HG03342 (cell line): ENCODE data around the gene DSP.

ENCODE experiments used
- ATAC-seq: cut with Tn5 transposase; IDR thresholded peaks from one replicate; pipeline ENCODE4 v1.9.1; 2021; ENCODE audit warnings: mild to moderate bottlenecking, moderate library complexity; ENCODE audit not compliant: unreplicated experiment

The DSP gene

GRCh38 chr6:7559651-7560385 lies 18.3 kb downstream of the DSP start:
- ATAC-seq = no peak

DNA sequence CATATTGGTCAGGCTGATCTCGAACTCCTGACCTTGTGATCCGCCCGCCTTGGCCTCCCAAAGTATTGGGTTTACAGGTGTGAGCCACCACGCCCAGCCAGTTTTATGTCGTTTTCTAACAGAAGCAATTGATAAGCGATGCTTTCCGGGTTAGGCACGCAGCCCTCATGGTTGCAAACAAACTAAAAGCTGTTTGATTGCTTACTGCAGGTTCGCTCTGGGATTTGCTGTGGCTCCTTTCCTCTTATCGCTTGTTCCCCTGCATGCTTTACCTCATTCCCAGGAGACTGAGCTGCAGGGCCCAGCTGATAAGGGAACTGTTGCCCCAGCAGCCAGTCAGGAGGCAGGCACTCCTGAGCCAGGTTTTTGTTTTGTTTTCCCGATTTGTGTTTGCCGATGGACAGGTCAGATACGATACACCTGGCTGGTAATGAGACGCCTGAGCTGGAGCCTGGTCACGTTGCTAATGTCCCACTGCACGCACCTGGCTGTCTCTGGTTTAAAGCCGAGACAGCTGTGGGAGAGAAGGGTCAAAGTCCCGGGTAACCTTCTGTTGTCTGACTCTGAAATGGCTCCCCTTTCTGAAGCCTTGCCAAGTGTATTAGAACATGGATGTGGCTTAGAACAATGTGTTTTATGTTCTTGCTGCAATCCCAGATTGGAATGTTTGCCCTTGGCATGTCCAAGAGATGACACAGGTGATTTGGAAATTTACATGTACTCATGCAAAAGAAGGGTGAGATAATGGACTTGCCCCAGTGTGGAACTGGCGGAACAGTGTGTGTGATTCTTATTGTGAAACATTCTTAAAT lies 19.9 kb downstream of the DSP start:
- no peak for ATAC-seq

GRCh38 chr6:7562769-7563168 lies 21.3 kb downstream of the DSP start:
- ATAC-seq = no peak

DNA sequence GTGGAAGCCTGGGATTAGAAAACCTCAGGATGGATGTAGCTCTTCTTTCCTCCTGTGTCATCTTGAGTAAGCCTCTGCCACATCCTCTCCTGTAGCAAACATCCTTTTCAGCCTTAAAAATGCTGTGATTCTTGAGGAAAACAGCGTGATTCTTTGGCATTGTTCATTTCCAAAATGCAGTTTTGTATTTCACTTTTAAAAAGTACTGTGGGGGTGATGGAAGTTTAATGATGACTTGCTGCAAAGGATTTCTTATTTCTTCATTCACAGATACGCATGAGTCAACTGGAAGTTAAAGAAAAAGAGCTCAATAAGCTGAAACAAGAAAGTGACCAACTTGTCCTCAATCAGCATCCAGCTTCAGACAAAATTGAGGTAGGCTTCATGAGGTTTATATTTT lies 24.6 kb downstream of the DSP start:
- no peak for ATAC-seq

- no peak for ATAC-seq
These were observed 25.2 kb downstream of the DSP start for GRCh38 chr6:7566617-7567173.

- no peak for ATAC-seq
These were observed 26.6 kb downstream of the DSP start for GRCh38 chr6:7568021-7568420.

GRCh38 chr6:7569082-7569481 lies 27.6 kb downstream of the DSP start:
- no peak for ATAC-seq

- ATAC-seq = no peak
These were observed 30.9 kb downstream of the DSP start for GRCh38 chr6:7572213-7572943.

DNA sequence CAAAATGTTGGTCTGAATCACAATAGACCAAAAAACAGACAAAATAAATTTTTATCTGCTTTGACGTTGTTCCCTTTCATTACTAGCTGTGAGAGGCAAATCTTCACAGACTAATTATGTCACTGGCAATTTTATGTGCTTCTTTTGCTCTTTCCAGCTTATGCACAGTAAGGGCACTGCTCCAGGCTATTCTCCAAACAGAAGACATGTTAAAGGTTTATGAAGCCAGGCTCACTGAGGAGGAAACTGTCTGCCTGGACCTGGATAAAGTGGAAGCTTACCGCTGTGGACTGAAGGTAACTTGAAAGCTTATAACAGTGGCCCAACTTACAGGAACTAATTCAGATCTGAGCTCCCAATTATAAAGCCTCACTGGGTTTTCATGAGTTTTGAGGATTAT lies 33.0 kb downstream of the DSP start:
- no peak for ATAC-seq

GRCh38 chr6:7578516-7578915 lies 37.0 kb downstream of the DSP start:
- ATAC-seq = no peak

GRCh38 chr6:7578931-7579330 lies 37.5 kb downstream of the DSP start:
- ATAC-seq = no peak

DNA sequence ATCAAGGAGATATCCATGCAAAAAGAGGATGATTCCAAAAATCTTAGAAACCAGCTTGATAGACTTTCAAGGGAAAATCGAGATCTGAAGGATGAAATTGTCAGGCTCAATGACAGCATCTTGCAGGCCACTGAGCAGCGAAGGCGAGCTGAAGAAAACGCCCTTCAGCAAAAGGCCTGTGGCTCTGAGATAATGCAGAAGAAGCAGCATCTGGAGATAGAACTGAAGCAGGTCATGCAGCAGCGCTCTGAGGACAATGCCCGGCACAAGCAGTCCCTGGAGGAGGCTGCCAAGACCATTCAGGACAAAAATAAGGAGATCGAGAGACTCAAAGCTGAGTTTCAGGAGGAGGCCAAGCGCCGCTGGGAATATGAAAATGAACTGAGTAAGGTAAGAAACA lies 38.4 kb downstream of the DSP start:
- ATAC-seq = no peak

DNA sequence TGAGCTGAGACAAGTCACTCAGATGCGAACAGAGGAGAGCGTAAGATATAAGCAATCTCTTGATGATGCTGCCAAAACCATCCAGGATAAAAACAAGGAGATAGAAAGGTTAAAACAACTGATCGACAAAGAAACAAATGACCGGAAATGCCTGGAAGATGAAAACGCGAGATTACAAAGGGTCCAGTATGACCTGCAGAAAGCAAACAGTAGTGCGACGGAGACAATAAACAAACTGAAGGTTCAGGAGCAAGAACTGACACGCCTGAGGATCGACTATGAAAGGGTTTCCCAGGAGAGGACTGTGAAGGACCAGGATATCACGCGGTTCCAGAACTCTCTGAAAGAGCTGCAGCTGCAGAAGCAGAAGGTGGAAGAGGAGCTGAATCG lies 39.1 kb downstream of the DSP start:
- no peak for ATAC-seq

- no peak for ATAC-seq
These were observed 39.6 kb downstream of the DSP start for GRCh38 chr6:7580927-7581618.

GRCh38 chr6:7585287-7585930 lies 43.9 kb downstream of the DSP start:
- no peak for ATAC-seq

- no peak for ATAC-seq
These were observed 46.2 kb downstream of the DSP start for GRCh38 chr6:7587631-7588100.

GRCh38 chr6:7588506-7588905 lies 47.0 kb downstream of the DSP start:
- ATAC-seq = no peak

GRCh38 chr6:7589221-7589620 lies 47.8 kb downstream of the DSP start:
- ATAC-seq = no peak

- peak; percentile 99 for ATAC-seq
These were observed 48.8 kb downstream of the DSP start, which contains the start of gene SNRNP48 for GRCh38 chr6:7589949-7590917. SNRNP48 (plus strand) TSS chr6:7590198; CDS start chr6:7590258, 60 bp downstream.
